HUES48 (cell line): ENCODE data around the gene MYLIP.

Experiments
- H3K27ac ChIP-seq: one replicate; pipeline ENCODE4 v1.7.0; 2013; ENCODE audit warnings: low read depth, low read length, inconsistent platforms
- H3K27me3 ChIP-seq: 2 replicates; pipeline ENCODE4 v1.6.1; 2013; ENCODE audit warnings: mild to moderate bottlenecking, low read length; ENCODE audit not compliant: control insufficient read depth, insufficient read depth
- H3K36me3 ChIP-seq: 2 replicates; pipeline ENCODE4 v1.6.1; 2013; ENCODE audit warnings: low read length; ENCODE audit not compliant: control insufficient read depth, insufficient read depth
- H3K4me1 ChIP-seq: 2 replicates; pipeline ENCODE4 v1.6.1; 2013; ENCODE audit warnings: mild to moderate bottlenecking, low read length; ENCODE audit not compliant: control insufficient read depth, insufficient read depth
- H3K4me3 ChIP-seq: 2 replicates; pipeline ENCODE4 v1.5.1; 2013; ENCODE audit warnings: mild to moderate bottlenecking, low read depth, low read length
- H3K9ac ChIP-seq: 2 replicates; pipeline ENCODE4 v1.6.1; 2013; ENCODE audit warnings: mild to moderate bottlenecking, low read depth, low read length, moderate library complexity
- H3K9me3 ChIP-seq: 2 replicates; pipeline ENCODE4 v1.6.1; 2013; ENCODE audit warnings: low read length; ENCODE audit not compliant: control insufficient read depth, insufficient read depth

The MYLIP gene

GRCh38 chr6:16184551-16184950 is 55.7 kb downstream of the MYLIP start:
- H3K27me3 ChIP-seq = no peaks in the 10 kb centered on the region
- peaks cover 3% of the 10 kb centered on the region; the same call in 1 of the 2 replicates for H3K4me1 ChIP-seq
- no peak overlapping the region for H3K27ac ChIP-seq
- H3K4me3 ChIP-seq = no peak overlapping the region
- H3K9me3 ChIP-seq = no peaks in the 10 kb centered on the region
- no peak overlapping the region for H3K9ac ChIP-seq
- H3K36me3 ChIP-seq = no peaks in the 10 kb centered on the region

GRCh38 chr6:16187176-16187575 is 58.3 kb downstream of the MYLIP start:
- no peak overlapping the region for H3K9ac ChIP-seq
- H3K4me1 ChIP-seq = peaks cover 3% of the 10 kb centered on the region; the same call in 1 of the 2 replicates
- no peak overlapping the region for H3K4me3 ChIP-seq
- H3K27me3 ChIP-seq = no peaks in the 10 kb centered on the region
- no peak overlapping the region for H3K27ac ChIP-seq
- no peaks in the 10 kb centered on the region for H3K9me3 ChIP-seq
- H3K36me3 ChIP-seq = no peaks in the 10 kb centered on the region

- Histone ChIP-seq H3K27me3 (no peaks in the 10 kb centered on the region), H3K9me3 (no peaks in the 10 kb centered on the region), H3K27ac (no peak overlapping the region), H3K36me3 (no peaks in the 10 kb centered on the region), H3K4me1 (no peaks in the 10 kb centered on the region), H3K4me3 (no peak overlapping the region), H3K9ac (no peak overlapping the region)
These were observed 61.3 kb downstream of the MYLIP start for GRCh38 chr6:16190214-16190613.

- Histone ChIP-seq H3K9me3 (no peaks in the 10 kb centered on the region), H3K4me1 (no peaks in the 10 kb centered on the region), H3K4me3 (no peak overlapping the region), H3K27ac (no peak overlapping the region), H3K9ac (no peak overlapping the region), H3K36me3 (no peaks in the 10 kb centered on the region), H3K27me3 (no peaks in the 10 kb centered on the region)
These were observed 67.5 kb downstream of the MYLIP start for GRCh38 chr6:16196260-16196983.

GRCh38 chr6:16196984-16197546 is 68.2 kb downstream of the MYLIP start:
- no peak overlapping the region for H3K27ac ChIP-seq
- no peak overlapping the region for H3K4me3 ChIP-seq
- H3K4me1 ChIP-seq = no peaks in the 10 kb centered on the region
- H3K9me3 ChIP-seq = no peaks in the 10 kb centered on the region
- no peak overlapping the region for H3K9ac ChIP-seq
- H3K36me3 ChIP-seq = no peaks in the 10 kb centered on the region
- no peaks in the 10 kb centered on the region for H3K27me3 ChIP-seq
